EH (cell line): ENCODE data around the gene SCUBE2.
A peak's percentile ranks its signal among the peaks of the same experiment; 100 is the strongest.

ENCODE experiments used
- DNase-seq: peaks from one replicate; pipeline ENCODE4 v3.0.0-alpha.2; 2015; ENCODE audit warnings: low read depth

The SCUBE2 gene

GRCh38 chr11:9073466-9074225 lies 17.8 kb downstream of the SCUBE2 start:
- no peak for DNase-seq

- no peak for DNase-seq
Observed at GRCh38 chr11:9072626-9073176, 18.7 kb downstream of the SCUBE2 start.

GRCh38 chr11:9071692-9072091 lies 19.7 kb downstream of the SCUBE2 start:
- no peak for DNase-seq

GRCh38 chr11:9070749-9071491 lies 20.5 kb downstream of the SCUBE2 start:
- no peak for DNase-seq

- DNase-seq = no peak
Observed at GRCh38 chr11:9069862-9070470, 21.4 kb downstream of the SCUBE2 start.

- DNase-seq = no peak
Observed at GRCh38 chr11:9069256-9069655, 22.1 kb downstream of the SCUBE2 start.

GRCh38 chr11:9066433-9066925 lies 24.9 kb downstream of the SCUBE2 start:
- no peak for DNase-seq

DNA sequence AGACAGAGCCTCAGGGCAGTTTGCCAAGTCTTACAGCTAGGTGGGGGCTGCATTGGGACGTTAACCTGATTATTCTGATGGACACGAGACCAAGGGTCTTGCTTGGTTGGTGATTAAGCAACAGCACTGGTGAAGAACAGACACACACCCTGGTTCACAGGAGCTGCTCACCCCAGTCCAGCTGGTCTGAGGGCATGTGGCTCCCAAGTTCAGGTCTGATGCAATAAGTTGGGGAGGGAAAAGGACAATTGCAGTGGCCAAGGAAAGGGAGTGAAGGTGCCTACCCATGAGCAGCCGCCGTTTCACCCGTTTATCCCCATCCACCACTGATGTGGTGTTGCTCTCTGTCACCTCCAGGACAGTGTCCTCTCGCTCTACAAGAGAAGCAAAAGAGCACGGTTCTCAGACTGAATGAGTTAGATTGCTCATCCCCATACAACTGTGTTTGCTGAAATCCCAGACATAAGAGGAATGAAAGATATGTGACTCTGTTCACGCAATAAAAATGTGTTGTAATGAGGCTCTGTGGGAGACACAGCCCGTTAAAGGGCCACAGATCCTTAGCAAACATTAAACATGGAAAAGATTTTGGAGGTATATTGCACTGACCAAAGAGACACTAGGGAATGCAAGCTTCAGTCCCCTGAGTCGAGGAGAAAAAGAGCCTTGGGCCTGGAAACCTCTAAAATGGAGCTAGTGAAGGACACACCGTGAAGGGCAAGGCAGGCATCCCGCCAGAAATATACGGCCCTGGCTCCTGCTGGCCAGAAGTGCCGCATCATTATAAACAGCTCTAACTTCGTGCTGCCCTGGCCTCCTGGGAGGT lies 25.6 kb downstream of the SCUBE2 start:
- DNase-seq = peak; percentile 74

- no peak for DNase-seq
Observed at GRCh38 chr11:9061807-9062206, 29.6 kb downstream of the SCUBE2 start.

GRCh38 chr11:9060700-9061111 lies 30.7 kb downstream of the SCUBE2 start:
- peak; percentile 15 for DNase-seq

GRCh38 chr11:9059406-9059805 lies 32.0 kb downstream of the SCUBE2 start:
- no peak for DNase-seq

DNA sequence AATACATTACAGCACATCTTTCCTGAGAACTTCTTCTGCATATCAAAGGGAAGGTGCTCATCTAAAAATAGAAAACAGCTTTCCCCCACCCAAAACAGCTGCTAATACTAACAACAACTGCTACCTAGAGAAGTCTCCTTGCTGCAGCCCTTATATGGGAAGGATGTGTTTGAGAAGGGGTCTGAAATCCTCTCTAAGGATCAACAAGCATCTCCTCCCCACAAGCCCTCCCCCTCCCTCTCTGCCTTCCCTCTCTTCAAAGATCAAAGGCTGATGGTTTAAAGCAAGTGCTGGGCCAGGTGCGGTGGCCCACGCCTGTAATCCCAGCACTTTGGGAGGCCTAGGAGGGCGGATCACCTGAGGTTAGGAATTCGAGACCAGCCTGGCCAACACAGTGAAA lies 33.5 kb downstream of the SCUBE2 start:
- no peak for DNase-seq

- no peak for DNase-seq
Observed at GRCh38 chr11:9057007-9057406, 34.4 kb downstream of the SCUBE2 start.

DNA sequence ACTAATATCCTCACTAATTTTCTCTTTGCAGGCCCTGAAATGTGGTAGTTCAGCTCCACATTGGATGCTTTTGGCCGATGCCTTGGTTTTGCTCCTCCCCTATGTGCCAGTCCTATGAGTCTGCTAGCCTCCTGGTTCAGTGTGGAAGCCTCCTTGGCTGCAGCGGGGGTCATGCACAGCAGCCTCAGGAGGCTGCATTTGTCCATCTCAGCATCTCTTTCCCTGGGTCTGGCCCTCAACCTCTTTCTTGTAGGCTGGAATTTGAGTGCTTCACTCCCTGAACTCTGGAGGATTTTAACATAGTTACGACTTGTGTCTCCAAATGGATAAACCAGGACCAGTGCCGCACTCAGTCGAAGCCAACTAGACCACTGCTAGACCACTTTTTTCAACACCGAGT lies 34.9 kb downstream of the SCUBE2 start:
- no peak for DNase-seq

GRCh38 chr11:9053316-9054035 lies 37.9 kb downstream of the SCUBE2 start:
- peak; percentile 82 for DNase-seq

DNA sequence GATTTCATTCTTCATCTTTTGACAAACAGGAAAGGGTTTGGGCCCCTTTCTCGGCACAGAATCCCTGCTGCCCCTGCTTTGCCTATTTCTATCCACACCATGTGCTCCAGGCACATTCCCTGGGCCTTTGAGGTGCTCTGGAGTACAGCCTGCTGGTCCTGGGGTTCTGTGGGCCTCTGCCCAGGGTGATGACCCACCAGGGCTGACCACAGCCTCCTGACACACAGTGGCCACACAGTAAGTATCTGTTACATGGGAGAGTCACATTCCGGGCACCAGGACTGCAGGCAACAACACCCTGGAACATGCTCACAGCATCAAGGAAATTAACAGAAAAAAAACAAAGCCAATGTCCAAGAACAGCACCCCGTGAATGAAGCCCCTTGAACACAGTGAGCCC lies 39.1 kb downstream of the SCUBE2 start:
- no peak for DNase-seq

DNA sequence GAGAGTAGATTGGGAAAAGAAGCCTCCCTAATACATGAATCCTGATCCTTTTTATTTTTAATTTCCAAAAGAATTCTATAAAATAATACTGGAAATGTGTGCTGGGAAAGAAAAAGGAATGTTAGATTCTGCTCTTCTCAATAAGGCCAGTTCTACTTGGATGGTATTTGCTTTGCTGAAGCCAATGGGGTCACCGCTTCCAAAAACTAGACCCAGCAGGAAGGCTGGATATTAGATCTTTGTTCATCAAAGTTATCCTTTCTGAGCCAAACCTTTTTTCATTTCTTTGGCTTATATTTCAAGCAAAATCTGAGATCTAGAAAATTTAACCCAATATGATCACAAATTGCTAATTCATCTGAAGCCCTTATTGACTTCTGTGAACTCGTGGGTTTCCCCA lies 41.4 kb downstream of the SCUBE2 start:
- no peak for DNase-seq

DNA sequence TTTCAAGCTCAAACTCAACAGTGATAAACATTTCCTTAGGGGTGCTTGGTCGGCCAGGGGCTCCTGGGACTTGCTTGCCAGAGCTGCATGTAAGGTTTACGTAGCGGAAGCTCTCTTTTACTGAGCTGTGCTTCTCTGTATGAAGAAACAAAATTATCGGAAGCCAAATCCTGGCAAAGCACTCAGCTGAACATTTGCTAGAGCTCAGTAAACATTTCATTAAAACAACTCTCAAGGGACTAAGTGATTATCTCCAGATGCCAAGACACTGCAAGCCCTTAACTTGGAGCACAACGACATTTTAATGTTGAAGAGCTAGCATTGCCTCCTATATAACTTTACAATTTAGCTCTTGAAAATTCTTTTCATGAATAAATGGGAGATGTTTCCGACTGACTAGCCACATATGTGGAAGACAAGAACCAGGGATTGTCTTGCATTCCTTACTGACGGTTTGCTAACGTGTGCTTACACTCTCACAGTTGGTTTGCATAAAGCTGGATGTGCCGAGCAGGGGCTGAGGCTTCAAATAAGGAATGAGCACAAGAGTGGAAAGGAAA lies 43.4 kb downstream of the SCUBE2 start:
- DNase-seq = peak; percentile 38

DNA sequence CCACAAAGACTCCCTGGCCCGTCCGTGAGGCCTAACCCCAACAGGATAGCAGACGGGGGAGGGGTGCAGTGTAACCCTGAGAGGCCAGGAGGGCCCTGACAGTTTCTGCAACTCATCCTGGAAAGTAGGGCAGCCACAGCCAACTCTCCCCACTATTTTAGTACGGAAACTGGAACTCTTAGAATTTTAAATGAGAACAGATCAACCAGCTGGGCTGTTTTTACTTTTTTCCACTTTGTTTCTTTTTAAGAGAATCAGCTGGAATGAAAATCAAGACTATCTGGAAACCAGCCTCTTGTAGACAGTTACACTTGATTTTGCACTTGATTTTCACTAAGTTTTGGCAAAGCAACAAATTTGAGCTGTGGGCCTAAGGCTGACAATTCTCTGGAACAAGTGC lies 44.9 kb downstream of the SCUBE2 start:
- no peak for DNase-seq

GRCh38 chr11:9042488-9042887 lies 48.9 kb downstream of the SCUBE2 start:
- DNase-seq = no peak

DNA sequence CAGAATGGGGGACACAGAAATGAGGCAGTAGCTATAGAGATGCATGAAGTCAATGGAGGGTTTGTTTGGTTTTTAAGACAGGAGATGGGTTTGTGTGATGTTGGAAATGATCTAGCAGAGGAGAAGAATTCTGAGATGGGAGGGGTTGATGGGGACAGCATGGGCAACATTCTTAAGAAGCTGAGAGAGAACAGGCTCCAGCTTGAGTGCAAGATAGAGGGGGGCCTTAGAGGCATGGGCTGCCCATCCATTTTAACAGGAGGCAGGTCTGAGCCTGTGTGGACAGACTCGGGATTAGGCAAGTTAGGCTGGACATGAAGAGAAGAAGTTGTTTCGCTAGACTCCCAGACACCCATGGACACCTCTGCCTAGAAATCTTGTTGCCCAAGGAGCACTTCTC lies 49.7 kb downstream of the SCUBE2 start:
- no peak for DNase-seq
